ENCODE data around the gene CYP1A2.
"Not testable (repeated sequence)": the region's sequence is repeated elsewhere in the genome, so short reads cannot be mapped to it uniquely, and the experiment has no call there.

CYP1A2 gene

DNA sequence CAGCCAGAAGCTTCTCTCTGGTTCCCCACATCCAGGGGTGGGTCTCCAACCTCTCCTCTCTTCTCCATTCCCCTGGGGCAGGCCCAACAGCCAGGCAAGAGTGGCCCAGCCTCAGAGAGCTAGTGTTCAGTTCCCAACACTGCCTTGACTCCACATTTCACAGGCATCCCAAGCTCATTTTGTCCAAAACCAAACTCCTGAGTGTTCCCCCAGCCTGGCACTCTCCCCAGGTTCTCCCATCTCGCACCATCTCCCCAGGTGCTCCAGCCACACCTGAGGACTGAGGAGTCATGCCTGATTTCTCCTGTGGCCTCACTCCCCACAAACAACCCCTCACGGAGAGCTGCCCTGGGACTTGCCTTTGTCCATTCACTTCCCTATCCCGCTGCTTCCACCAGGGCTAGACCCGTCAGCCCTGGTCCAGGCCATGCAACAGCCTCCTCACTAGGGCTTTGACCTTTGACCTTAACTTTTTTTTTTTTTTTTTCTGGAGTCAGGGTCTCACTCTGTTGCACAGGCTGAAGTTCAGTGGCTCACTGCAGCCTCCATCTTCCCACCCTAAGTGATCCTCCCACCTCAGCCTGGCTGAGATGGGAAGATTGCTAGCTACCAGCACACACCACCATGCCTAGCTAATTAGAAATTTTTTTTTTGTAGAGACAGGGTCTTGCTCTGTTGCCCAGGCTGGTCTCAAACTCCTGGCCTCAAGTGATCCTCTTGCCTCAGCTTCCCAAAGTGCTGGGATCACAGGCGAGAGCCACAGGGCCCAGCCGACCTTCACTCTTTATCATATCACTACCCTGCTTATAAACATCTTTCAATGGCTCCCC is 29.3 kb downstream of the CYP1A2 start:
- no peak for FAIRE-seq

GRCh38 chr15:74778599-74778970 is 29.9 kb downstream of the CYP1A2 start:
- no peak for FAIRE-seq

DNA sequence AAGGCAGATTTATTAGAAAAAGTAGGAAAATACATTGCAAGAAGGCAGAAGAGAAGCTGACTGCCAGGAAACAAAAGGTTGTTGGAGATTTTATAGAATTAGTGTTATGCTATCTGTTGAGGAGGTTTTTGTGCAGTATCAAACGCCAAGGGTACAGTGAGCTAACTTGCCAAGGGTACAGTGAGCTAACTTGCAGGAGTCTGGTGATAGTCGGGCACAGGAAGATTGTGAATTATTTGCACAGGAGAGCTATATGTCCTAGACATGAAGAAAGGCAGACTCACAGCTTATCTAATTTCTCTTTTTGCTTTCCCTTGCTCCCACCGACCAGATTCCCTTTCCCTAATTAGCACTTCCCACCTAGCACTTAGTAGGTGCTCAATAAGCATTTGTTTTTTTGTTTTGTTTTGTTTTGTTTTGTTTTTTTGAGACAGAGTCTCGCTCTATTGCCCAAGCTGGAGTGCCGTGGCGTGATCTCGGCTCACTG is 30.6 kb downstream of the CYP1A2 start:
- no peak for FAIRE-seq

GRCh38 chr15:74780523-74781430 is 32.1 kb downstream of the CYP1A2 start:
- FAIRE-seq: no peak

DNA sequence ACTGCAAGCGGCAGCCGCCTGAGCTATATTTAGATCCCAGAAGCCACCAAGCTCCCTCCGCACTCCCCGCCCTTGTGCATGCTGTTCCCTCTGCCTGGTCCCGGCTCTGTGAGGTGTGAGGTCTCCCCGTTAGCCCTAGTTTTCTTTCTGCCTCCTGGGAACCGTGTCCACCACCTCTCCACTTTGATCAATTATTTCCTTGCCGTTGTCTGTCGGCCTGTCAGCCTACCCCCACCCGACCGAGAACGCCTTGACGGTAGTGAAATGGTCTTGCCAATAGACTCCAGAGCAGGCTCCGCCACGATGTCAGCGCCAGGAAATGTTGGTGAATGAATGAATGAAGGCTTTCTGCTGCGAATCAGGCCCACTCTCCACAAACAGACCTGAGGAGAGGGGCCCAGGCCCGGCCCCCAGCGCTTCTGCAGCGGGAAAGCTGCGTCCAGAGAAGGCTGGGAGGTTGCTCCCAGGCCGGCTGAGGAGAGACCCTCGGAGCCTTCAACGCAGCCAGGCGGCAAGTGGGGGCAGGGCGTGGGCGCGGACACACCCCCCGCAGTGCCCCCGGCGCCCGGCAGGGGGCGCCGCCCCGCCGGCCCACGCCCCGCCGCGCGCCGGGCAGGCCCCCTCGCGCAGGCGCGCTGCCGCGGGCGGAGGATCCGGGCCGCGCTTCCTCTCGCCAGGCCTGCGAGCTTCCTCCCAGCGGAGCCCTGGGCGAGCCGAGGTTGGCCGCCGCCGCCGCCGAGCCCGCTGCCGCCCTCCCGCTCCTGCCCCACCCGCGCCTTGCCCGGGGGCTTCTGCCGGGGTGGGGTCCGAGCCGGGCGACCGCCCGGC is 33.0 kb downstream of the CYP1A2 start, which contains the start of gene CSK:
Gene CSK, plus strand, starts transcription at position 650 of the 828 bp plus-strand sequence. CDS start 16,218 bp downstream, outside the sequence.
- no peak for FAIRE-seq

DNA sequence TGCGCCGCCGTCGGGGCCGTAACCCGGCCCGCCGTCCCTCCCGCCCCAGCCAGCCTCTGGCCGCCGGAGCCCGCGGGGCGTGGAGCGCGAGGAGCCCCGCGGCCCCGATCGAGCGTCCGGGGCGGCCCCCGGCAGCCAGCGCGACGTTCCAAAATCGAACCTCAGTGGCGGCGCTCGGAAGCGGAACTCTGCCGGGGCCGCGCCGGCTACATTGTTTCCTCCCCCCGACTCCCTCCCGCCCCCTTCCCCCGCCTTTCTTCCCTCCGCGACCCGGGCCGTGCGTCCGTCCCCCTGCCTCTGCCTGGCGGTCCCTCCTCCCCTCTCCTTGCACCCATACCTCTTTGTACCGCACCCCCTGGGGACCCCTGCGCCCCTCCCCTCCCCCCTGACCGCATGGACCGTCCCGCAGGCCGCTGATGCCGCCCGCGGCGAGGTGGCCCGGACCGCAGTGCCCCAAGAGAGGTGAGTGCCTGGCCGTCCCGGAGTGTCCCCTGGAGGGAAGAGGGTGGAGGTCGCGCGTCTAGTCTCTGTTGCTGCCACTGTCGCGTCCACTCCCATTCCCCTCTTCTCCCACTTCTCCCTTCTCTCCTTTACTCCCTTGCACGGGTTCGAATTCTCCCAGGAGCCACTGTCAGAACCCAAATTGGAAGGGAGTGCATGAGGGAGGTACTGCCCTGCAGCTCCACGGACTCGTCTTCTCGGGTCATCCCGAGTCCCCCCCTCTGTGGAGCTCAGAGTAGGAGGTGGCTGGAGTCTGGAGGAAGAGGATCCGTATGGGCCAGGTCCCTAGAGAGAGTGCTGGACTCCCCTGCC is 33.8 kb downstream of the CYP1A2 start:
- FAIRE-seq: no peak

DNA sequence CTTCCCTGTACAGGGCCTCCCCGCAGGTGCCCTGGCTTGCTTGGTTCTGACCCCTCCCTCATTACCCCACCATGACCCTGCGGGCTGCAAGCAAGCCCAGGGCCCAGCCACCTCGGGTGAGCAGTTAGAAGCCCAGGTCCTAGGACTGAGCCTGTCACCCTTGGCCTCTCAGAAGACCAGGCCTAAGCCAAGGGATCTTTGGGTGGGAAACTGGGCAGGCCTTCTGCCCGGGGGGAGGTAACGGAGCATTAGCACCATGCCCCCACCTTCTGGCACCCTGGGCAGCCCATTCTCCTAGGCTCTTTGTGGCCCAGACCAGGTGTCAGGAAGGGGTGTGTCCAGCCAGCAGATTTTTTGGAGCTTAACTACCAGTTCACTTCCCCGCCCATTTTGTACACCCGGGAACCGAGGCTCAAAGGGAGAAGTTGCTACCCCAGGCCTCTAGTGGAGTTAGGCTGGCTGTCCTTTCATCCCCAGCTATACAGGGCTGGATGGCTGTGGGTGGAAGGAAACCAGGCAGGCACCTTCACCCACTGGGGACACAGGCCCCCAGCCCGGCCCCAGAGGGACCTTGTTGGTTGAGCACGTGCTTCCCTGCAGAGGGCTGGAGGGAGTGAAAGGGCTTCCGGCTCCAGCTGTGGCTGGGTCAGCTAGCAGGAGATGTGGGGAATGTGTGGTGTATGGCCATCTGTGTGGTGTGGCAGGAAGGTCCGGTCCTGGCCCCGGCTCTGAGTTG is 34.6 kb downstream of the CYP1A2 start:
- FAIRE-seq: no peak

DNA sequence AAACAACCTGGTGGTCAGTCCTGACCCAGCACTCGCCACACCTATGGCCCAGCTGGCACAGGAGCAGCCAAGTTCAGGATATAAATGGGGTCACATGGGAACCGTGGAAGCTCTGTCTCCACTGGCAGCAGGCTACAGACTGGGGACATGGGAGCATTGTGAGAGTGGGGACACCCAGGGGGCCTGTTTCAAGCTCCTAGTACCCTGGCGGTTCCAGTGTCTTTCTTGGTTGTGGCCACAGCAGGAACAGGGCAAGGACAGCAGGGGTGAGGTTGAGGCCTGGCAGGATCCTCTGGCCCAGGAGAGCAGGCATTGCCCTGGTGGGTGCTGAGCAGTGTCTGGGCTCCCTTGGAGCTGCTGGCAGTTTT is 35.1 kb downstream of the CYP1A2 start:
- FAIRE-seq: no peak

DNA sequence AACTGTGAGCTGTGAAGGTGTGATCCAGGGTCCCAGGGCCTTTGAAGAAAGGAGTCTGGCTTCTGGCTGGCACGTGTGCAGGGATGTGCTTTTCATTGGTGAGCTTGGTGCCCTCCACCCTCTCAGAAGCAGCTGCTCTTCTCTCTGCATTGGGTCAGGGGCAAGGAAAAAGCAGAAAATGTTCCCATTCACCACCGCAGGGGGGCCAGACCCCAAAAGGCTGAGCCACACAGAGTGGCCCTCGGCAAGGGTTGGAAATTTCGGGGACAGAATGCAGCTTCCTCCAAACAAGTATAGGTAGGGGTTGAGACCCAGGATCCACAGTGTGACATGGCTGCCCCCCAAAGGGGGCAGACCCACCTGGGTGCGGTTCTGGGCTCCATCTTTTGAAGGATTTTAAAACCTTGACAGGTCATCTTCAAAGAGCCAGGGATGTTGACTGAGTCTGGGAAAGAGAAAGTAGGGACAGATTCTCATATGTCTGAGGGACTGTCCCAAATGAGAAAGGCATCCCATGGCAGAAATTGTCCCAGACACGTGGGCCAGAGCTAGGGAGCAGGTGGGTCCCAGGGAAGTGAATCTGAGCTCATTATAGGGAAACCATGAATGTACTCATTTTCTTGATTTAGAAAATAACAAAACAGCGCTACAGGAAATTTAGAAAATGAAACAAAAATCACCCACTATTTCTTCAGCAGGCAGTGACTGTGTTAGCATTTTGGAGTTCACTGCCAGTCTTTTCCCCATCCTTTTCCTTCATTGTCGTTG is 36.0 kb downstream of the CYP1A2 start:
- FAIRE-seq: no peak

DNA sequence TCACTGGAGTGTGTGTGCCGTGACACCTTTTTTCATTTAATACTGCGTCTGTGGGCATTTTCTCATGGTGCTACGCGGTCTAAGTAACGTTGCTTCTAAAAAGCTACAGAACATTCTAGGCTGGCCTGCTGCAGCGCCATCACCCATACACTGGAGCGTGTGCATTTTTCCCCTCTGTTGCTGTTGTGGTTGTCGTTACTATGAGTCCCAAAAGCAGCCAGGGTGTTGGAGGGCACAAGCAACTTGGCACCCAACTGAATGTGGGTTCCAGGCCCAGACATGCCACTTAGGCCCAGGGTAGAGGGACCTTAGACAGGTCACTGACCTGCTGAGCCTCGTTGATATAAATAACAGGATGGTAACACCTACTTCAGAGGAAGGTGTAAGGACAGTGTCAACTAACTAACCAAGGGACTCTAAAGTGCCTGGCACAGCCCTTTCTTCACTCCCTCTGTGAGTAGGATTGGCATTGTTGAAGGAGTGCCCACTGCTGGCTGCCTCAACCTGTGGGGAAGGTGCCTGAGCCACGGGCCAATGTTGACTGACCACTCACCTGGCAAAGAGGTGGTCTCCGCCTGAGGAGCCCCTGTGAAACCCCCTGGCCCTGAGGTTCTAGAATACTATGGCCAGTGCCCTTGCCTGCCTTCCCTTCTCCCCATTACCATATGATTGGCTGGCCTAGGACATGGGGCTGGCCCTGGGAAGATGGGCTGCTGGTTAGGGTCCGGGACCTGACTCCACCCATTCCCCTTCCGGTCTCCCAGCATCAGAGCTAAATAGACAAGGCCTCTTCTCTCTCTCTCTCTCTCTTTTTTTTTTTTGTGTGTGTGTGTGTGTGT is 36.8 kb downstream of the CYP1A2 start:
- FAIRE-seq: no peak

GRCh38 chr15:74786081-74786480 is 37.4 kb downstream of the CYP1A2 start:
- not testable (repeated sequence) for FAIRE-seq

DNA sequence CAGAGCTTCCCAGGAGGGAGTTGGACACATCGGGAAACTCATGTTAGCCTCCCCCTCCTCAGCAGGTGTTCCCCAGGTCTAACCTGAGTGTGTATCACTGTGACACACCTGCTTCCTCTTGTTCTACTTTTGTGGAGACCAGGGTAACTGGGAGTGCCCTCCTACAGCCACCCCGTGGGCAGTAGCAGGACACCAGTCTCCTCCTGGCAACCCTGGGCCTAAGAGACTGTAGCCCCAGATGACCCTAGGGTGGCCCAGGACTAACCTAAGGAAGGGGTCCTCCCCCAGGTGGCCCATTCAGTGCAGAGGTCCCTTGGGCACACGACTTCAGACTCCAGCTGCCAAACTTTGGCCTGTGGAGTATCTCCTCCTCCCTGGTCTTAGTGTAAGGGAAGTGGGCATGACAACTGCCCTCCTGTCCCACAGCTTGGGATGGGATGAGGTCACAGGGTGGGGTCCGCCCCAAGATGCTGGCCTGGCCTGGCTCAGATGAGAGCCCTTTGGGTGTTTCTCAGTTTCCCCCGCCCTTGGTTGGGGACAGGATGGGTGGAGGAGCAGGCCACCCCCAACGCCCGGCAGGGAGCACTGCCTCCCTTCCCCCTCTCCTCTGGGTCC is 38.0 kb downstream of the CYP1A2 start:
- FAIRE-seq: no peak

- FAIRE-seq: no peak
These were observed 38.8 kb downstream of the CYP1A2 start for GRCh38 chr15:74787251-74788041.

DNA sequence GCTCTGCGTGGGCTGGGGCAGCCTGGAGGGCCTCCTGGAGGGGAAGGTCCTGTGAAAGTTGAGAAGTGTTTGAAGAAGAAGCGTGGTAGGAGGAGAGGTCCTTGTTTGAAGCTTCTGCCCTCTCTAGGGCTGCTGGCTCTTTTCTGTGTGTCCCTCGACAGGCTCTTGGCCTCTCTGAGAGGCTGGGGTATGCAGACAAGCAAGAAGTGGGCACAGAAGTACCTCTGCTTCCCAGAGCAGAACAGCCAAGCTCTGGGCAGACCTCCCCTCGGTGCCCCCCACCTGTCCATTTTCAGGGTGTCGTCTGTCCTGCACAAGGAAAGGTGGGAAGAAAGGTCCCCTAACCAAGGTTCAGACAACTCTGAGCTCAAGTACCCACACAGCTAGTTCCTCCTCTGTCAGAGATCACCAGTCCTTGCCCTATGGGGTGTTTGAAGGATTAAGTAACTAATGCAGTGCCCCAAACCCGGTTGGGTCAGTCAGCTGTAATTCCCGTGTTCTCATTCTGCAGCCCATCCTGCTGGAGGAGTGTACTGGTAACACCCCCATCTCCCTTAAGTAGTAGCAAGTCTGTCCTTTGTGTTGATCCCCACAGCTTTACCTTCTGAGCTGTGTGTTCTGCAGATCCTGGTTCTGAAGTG is 39.5 kb downstream of the CYP1A2 start:
- no peak for FAIRE-seq

GRCh38 chr15:74788683-74789151 is 40.1 kb downstream of the CYP1A2 start:
- no peak for FAIRE-seq

- no peak for FAIRE-seq
These were observed 40.6 kb downstream of the CYP1A2 start for GRCh38 chr15:74789171-74789631.

- FAIRE-seq: no peak
These were observed 41.1 kb downstream of the CYP1A2 start for GRCh38 chr15:74789741-74790079.
